GM13976 (cell line): ENCODE measurements around the gene CCDC187.

Source experiments
- DNase-seq: peaks from one replicate; pipeline ENCODE4 v3.0.0; 2012; ENCODE audit warnings: low spot score
- CTCF ChIP-seq: IDR thresholded peaks from 2 replicates; pipeline ENCODE4 v1.5.1; 2012; ENCODE audit warnings: borderline replicate concordance, mild to moderate bottlenecking; ENCODE audit not compliant: insufficient read depth; ENCODE audit errors: extremely low read depth, missing control alignments, control extremely low read depth
- in situ Hi-C: fragments of 300-500 bp; cut with MboI; formaldehyde crosslinking; loops from one replicate; pipeline ENCODE4 v1.12.0; 2022; ENCODE audit warnings: low sequenced_read_pairs, mixed read lengths, inconsistent platforms; ENCODE audit not compliant: unreplicated experiment

The CCDC187 gene

GRCh38 chr9:136279471-136279870, 24.4 kb downstream of the CCDC187 start:
- in situ Hi-C loops, result no loop called here
- no peak for TF ChIP-seq CTCF
- DNase-seq, result no peak

- in situ Hi-C loops, result no loop called here
- TF ChIP-seq CTCF, result no peak
- DNase-seq, result no peak
Observed at GRCh38 chr9:136278894-136279293, 25.0 kb downstream of the CCDC187 start.

DNA sequence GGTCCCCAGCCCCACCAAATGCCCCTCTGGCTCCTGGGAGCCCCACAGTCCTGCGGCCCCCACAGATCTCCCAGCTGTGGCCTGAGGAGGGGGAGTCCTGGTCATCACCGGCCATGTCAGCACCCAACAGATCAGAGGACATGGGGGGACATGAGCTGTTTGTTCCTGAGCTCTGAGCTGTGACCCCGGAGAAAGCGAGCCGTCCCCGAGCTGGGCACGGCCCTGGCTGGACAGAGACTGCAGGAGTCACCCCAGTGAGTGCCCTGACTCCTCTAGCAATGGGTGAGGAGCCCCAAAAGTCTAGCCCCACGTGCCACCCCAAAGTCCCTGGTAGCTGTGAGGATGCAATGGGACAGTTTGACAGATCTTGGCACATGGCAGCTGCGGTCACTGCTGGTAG, 25.7 kb downstream of the CCDC187 start:
- in situ Hi-C loops, result no loop called here
- TF ChIP-seq CTCF, result no peak
- no peak for DNase-seq

DNA sequence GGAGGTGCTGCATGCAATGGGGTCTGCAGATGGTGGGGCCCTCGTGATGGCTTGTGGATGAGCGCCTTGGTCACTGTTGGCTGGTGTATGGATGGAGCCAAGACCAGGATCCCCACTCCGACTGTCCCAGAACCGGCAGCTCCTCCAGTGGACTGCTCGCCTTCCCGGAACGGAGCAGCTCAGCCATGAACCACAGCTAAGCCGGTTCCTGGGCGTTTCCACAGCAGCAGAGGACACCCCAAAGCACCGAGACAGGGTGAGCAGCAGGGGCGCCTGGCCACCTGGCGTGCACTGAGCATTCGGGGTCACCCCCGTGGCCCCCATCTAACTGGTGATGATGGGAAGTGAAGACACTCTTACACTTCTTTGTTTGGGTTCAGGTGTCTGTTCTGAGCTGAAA, 26.1 kb downstream of the CCDC187 start:
- DNase-seq, result no peak
- in situ Hi-C loops, result no loop called here

DNA sequence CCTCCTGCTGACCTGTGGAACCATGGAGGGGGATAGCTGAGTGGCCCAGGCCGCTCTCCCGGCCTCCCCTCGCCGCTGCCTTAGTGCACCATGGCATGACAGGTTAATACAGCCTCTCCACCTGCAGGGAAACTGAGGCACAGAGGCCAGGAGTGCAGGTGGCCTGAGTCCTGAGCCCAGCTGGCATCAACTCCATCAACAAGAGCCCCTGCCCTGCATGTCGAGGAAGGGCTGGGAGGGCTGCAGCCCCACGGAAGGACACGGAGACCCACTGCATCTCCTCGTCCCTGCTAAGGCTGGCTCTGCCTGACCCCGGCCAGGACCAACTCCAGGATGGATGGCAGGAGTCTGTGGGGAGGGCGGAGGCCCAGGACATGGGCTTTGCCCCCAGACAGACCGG, 27.2 kb downstream of the CCDC187 start:
- in situ Hi-C loops, result no loop called here
- TF ChIP-seq CTCF, result no peak
- DNase-seq, result no peak

More for the DNA sequence above, 26.1 kb downstream of the CCDC187 start:
- TF ChIP-seq CTCF, result no peak

GRCh38 chr9:136275655-136276429, 28.1 kb downstream of the CCDC187 start:
- TF ChIP-seq CTCF, result no peak

More at GRCh38 chr9:136275655-136276429, 28.1 kb downstream of the CCDC187 start:
- DNase-seq, result no peak
- in situ Hi-C loops, result no loop called here
